Measurements from ENCODE around the gene TMEFF1.
"Not testable (repeated sequence)": the region's sequence is repeated elsewhere in the genome, so short reads cannot be mapped to it uniquely, and the experiment has no call there.

Gene TMEFF1

DNA sequence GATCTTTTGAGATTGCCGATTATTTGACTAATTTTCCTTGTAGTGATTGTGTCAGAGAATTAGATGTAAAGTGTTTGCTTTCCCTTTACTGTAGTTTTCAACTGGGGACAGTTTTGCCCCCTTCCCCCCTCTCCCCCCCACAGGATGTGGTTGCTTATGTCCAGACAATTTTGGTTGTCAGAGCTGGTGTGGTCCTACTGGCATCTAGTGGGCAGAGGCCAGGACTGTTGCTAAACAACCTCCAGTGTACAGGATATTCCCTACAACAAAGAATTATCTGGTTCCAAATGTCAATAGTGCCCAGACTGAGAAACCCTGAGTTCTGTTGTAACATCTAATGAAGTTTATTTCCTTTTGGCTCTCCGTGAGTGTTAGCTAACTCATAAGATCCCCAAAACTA is 20.0 kb downstream of the TMEFF1 start:
- no peak for DNase-seq

DNA sequence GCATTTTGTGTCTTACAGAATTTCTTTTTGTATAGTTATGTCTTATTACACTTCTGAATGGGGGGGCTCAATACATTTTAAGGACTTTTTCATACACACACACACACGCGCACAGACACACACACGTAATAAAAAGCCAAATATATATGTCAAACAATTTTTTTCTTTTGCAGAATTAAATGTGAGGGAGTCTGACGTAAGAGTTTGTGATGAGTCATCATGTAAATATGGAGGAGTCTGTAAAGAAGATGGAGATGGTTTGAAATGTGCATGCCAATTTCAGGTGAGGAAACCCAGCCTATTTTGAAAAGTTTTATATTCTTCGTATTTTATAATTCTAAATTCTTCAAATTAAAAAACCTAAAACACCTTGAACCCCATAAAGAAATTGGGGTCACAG is 25.6 kb downstream of the TMEFF1 start:
- DNase-seq: no peak

DNA sequence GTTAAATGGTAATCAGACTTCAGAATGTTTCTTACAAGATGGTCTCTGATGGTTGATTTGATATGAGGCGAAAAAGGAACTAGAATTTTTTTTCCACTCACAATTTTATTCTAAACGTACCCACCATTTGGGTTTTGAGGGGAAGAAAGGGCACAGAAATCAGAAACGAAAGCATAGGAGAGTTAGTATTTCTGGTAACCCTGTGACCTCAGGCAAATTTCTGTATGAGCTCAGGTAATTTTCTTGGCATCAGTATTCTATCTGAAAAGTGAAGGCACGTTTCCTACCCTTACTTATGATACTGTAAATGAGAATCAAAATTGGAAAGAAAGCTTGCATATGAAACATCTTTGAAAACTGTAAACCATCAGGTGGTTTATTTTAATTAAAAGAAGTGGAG is 26.5 kb downstream of the TMEFF1 start:
- no peak for DNase-seq

DNA sequence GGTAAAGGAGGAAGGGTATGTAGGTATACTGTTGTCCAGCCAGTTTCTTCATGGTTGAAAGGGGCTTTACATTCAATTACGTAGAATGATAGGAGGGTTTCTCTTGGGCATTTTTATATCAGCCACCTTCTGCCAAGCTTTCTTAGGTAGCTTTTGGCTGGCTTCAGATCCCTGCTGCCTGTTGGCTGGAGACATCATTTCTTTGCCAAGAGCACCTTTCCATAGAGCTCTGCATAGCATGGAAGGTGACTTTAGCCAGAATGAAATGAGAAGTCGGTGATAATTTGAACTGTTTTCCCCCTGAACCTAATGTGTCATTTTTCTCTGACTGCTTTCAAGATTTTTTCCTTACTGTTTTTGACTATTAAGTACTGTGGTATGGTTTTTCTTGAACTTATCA is 26.9 kb downstream of the TMEFF1 start:
- DNase-seq: no peak

DNA sequence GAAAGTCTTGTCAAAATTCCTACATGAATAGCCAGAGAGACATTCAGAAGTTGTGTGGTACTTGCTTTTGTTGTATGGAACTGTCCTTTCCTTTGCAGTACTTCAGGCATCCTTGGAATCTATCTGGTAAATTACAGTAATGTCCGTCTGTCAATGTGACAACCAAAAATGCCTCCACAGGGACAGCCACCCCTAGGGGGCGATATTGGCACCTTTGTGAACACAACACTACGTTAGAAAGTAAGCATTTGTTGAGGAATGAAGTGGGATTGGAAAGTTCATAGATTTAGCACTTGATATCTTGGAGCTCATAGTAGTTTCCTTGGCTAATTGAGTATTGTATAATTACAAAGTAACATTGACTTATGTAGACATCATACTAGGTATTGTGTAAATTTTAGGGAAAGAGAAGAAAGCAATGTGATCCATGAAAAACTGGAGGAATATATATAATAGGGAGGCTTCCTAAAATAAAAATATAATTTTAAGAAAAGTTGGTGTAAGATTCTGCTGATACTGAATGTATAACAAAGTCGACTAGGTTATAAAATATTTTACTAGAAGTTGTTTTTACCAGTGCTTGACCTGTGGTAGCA is 32.7 kb downstream of the TMEFF1 start:
- peak in 4 of 5 experiments; percentile 19 to 56 (median 39) for DNase-seq

DNA sequence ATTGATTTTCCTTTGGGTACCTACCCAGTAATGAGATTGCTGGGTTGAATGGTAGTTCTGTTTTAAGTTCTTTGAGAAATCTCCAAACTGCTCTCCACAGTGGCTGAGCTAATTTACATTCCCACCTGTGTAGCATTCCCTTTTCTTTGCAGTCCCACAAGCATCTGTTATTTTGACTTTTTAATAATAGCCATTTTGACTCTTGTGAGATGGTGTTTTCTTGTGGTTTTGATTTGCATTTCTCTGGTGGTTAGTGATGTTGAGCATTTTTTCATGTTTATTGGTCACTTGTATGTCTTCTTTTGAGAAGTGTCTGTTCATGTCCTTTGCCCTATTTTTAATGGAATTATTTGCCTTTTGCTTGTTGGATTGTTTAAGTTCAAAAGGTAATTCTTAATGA is 34.4 kb downstream of the TMEFF1 start:
- not testable (repeated sequence) for DNase-seq

DNA sequence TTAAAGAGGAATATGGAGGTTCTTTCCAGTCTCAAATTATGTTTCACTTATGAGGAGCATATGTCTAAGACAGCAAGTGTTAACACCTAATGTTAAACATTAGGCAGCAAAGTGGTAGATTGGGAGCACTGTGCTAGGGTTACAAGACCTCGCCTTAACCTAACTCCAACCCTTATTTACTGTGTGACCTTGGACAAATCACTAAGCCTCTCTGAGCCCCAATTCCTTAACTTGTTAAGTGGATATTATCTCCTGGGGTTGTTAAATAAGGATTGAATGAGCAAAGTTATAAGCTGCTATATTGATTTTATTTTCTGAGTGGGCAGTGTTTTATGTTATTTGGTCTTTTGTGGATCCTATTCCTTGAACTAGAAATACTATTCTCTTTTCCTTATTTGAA is 38.3 kb downstream of the TMEFF1 start:
- DNase-seq: no peak

DNA sequence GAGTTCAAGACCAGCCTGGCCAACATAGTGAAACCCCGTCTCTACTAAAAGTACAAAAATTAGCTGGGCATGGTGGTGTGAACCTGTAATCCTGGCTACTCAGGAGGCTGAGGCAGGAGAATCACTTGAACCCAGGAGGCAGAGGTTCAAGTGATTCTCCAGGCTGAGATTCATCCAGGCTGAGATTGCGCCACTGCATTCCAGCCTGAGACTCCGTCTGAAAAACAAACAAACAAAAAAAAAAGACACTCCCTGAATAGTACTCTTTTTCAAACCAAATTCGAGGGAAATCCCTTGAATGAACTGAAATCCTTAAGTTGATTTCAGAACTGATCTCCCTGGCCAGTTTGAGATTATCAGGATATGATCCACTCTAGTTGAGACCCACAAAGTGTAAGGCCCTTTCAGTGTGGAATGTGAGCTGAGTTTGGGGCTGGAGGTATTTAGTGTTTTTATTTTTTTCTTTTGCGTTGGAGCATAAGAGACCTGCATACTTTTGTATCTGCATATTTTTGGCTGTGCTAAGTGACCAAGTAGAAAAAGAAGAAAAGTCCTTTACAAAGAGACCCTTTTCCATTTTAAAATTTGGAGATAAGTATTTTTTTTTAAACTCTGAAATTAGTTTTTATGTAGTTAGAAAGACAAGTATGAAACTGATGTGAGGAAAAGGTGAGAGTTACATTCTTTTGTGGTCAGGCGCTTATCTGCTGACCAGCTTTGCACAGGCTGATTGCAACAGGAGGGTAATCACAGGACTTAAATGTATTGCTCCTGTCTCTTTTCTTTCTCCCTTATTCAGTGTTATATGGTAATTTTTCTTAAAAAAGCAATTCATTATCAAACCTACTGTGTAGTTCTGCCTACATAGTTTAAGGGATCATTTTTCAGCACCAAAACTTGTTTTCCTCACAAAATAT is 42.9 kb downstream of the TMEFF1 start:
- no peak for DNase-seq

DNA sequence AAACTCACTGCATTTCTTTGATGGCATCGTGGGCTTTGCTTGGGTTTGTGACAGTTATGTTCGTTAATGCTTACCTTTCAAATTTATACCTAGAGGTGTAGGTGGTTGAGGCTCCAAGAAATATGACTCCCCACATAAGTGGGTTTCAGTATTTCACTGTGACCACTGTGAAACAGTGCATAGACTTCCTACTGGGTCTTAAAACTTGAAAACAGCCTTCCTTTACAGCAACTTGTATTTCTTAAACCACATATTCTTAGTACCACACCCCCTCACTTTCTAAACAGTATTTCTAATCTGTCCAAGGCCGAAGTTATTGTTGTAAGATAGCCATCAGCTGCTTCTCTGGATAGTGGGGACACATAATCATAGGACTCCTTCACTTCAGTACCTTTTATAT is 48.3 kb downstream of the TMEFF1 start:
- DNase-seq: peak in 1 of 5 experiments; percentile 11

DNA sequence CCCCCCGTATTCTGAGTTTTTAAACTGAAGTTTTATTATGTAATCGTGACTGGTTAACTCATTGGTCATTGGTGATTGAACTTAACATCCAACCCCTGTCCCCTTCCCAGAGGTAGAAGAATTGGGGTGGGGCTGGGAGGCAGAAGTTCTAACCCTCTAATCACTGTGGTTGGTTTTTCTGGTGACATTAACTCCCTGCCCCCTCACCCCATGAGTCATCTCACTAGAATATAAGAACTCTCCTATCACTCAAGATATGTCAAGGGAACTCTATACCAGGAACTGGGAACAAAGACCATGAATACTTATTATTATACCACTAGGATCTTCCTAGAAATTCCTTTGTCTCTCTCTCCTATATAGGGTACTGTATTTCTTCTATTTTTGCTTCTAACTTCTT is 52.6 kb downstream of the TMEFF1 start:
- DNase-seq: no peak

DNA sequence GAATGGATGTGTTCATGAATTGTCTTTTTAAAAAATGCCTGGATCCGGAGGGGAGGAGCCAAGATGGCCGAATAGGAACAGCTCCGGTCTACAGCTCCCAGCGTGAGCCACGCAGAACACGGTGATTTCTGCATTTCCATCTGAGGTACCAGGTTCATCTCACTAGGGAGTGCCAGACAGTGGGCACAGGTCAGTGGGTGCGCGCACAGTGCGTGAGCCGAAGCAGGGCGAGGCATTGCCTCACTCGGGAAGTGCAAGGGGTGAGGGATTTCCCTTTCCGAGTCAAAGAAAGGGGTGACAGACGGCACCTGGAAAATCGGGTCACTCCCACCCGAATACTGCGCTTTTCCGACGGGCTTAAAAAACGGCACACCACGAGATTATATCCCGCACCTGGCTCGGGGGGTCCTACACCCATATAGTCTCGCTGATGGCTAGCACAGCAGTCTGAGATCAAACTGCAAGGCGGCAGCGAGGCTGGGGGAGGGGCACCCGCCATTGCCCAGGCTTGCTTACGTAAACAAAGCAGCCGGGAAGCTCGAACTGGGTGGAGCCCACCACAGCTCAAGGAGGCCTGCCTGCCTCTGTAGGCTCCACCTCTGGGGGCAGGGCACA is 54.3 kb downstream of the TMEFF1 start:
- not testable (repeated sequence) for DNase-seq

DNA sequence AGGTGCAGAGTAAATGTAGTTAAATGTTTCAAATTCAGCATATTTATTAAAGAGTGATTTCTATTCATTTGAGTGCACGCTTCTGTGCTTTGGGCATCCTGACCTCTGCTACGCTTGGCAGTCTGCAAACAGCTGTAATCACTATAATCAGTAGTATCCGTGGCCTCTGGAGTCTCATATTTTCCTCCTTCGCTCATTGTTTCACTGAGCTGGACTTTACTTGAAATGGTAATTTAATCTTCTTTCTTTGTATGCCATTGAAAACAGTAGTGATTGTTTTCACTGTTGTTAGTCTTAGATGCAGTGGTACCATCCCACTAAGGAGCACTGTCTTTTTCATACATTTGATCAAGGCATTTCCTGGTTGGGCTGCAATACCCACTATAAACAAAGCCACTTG is 61.5 kb downstream of the TMEFF1 start:
- no peak for DNase-seq

DNA sequence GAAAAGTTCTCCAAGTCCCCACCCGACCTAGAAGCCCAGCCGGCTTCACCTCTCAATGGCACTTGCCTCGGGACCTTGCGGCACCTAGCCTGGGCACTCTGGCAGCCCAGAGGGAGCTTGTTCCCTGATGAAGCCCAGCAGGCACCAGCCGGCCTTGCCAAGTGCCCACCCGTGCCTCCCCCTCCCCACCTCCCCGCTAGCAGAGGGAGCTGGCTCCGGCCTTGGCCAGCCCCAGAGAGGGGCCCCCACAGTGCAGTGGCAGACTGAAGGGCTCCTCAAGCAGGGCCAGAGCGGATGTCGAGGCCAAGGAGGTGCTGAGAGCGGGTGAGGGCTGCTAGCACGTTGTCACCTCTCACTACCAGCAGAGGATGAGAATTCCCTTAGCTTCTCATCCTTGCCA is 67.4 kb downstream of the TMEFF1 start:
- DNase-seq: no peak

DNA sequence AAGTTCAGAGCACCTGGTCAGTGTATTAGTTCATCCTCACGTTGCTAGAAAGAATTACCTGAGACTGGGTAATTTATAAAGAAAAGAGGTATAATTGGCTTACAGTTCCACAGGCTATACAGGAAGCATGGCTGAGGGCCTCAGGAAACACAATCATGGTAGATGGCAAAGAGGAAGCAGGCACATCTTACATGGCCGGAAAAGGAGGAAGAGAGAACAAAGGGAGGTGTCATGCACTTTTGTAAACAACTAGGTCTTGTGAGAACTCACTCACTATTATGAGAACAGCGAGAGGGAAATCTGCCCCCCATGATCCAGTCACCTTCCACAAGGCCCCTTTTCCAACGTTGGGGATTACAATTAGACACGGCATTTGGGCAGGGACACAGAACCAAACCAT is 76.1 kb downstream of the TMEFF1 start:
- DNase-seq: no peak

DNA sequence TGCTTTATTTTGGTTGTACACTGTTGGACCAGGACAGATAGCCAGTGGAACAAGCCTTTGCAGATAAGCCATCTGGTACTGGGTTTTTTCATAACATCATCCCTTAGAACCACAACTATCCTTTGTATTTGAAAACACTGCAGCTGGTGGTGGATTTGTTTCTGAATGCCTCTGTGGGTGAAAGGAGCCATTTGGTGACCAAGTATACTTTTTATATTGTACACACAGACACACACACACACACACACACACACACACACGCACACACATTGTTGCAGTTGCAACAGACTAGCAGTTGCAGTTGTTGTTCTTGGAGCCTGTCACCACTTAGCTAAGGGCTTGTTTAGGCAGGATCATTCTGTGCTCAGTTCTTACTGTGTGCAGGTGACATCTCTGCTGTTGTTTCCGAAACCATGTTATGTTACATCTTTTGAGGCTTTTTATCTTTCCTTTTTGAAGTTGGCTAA is 82.0 kb downstream of the TMEFF1 start:
- peak in 1 of 5 experiments; percentile 21 for DNase-seq

DNA sequence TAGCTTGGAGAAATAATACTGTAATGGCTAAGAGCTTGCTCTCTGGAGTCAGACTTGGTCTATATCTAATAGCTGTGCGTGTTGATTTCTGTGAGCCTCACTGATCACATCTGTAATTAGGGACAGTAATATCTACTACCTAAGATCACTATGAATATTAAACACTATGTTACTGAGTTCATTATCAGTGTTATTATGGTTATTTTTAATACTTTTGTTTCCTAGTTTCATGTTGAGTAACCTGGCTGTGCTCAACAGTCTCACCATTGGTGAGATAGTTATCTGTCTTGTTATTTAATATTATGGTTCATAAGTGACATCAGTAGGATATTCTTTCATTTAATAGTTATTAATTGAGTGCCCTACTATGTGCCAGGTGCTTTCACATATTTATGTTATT is 82.5 kb downstream of the TMEFF1 start:
- DNase-seq: no peak

DNA sequence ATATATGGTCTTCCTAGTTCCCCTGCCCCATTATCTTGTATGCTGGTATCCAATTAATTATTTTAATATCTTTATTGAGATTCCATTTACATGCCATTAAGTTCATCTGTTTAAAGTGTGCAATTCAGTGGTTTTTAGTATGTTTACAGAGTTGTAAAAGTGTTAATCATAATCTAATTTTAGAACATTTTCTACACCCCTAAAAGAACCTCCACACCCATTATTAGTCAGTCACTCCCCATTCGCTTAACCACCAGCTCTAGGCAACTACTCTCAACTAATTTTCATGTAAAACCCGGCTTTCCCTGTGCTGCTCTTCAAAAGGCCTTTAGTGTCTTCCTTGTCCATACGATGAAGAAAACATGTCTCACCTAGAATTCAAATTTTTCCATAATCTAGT is 84.1 kb downstream of the TMEFF1 start:
- no peak for DNase-seq

DNA sequence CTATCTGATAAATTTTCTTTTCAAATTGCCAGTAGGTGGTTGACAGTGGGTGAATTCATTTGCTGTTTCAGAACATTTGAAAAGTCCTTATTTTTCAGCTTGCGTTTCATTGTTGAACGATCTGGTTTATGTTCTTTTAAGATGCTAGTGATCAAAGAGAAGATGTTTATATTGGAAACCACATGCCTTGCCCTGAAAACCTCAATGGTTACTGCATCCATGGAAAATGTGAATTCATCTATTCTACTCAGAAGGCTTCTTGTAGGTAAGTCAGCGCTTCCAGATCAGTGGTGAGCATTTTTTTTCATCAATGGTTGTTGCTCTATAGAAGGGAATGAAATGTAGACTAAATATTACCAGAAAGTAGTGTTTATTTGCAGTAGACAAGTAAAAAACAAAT is 88.3 kb downstream of the TMEFF1 start:
- DNase-seq: no peak

DNA sequence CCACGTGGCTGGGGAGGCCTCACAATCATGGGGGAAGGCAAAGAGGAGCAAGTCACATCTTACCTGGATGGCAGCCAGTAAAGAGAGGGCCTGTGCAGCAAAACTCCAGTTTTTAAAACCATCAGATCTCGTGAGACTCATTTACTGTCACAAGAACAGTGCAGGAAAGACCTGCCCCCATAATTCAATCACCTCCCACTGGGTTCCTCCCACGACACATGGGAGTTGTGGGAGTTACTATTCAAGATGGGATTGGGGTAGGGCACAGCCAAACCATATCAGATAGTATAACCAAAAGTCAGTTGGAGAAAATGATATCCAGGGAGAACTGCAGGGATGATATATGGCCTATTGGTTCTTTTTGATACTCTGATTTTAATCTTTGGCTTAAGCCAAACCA is 94.9 kb downstream of the TMEFF1 start:
- DNase-seq: no peak

DNA sequence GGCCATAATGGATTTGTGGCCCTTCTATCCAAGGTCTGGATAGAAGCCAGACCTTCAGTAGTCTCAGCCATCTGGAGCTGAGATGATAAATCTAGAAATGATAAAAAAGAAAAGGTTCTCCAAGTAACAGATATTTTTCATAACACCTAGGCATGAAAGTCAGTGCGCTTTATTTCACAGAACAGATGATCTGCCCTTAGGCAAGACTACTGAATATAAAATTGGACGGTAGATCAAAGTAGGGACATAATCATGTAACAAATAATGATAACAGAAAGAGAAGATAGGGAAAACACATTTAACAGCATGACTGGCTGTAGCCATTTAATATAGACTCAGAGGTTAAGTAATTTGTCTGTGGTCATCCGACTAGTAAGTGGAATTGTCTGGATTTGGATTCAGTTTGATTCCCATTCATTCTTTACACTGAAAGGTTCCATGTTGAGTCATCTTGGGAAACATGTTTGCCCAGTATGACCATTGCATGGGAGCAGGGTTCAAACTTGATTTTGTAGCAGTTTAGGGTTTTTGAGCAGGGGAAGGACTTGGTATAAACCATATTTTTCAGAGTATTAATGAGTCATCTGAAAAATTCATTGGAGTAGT is 100.8 kb downstream of the TMEFF1 start:
- DNase-seq: no peak

DNA sequence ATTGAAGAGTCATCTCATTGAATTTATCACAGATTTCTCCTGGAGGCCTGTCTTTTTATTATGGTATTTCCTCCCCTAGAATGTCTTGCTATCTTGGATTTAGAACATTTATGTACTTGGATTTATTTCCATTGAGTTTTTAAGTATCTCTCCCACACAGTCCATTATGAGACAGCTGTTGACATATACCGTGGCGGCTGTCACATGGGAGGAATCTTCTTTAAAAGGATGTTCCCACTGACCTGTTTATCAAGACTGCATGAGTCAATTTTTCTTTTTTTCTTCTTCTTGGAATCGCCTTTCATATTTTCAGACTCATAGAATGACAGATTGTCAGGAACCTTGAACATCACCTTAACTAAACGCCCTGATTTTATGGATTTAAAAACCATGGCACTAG is 102.1 kb downstream of the TMEFF1 start:
- DNase-seq: no peak

DNA sequence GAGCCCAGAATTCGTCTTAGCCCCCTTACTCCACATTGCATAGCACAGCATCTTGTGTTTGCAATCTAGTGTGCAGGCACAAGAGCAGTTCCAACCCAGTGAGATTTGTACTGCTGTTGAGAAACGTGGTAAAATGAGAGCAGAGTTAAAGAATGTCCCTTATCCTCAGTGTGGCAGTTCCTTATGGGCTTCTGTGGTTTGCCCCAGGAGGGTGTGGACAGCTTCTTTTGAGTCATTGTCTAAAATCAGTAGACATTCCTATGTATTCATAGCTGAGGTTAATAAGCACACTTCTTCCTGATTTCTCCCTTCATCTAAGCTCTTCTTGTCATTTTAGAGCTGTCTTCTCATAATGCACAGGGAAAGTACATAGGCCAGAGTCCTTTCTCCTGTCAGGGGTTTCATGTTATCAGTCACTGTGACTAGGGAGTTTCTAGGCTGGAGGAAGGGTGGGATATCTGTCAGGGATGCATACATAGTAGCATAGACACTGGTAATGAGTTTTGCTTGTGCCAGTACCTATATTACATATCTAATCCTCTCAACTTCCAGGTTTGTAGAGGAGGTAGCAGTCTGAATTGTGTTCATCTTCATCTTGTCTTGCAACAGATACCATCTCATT is 102.9 kb downstream of the TMEFF1 start:
- no peak for DNase-seq
